NCI-H2107 (cell line): ENCODE results near the gene ZBED1.
"Not testable (repeated sequence)": the region's sequence is repeated elsewhere in the genome, so short reads cannot be mapped to it uniquely, and the experiment has no call there.

Experiments used
- DNase-seq: peaks from one replicate; lab custom pipeline; 2025; lab: John Stamatoyannopoulos, UW

ZBED1 gene

DNA sequence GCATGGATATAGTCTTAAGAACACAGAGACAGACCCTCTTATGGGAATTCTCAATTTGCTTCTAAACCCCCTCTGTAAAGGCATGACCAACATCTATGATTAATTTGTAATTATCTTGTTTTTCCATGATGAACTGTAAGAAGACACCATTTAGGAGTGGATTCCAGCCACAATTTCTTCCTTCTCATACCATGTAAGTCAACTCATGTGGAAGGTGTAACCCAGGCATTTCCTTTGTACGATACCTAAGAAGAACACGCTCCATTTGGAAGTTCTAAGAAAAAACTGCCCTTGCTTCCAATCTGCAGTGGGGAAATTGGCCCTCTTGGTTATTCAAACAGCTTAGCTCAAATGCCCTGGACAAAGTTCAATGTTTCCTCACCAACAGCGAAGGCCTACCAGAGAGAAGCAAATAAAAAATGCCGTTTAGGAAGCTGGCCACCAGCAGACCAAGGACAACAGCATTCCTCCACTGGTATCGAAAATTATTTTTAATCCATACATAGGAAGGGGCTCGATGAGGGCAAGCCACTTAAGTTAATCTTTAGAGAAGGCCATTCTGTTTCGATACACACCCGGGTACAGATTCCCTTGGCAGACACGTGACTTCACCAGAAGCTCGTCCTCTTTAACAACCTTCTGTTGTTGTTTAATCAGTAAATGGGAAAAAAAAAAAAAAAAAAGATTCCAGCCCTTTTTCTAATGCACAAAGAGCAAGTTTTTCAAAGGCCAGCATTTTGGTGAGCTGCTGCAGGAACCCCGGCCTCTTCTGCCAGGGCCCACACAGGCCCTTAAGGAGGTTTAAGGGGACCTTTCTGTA is 2.6 kb downstream of the ZBED1 start:
- DNase-seq, result no peak

DNA sequence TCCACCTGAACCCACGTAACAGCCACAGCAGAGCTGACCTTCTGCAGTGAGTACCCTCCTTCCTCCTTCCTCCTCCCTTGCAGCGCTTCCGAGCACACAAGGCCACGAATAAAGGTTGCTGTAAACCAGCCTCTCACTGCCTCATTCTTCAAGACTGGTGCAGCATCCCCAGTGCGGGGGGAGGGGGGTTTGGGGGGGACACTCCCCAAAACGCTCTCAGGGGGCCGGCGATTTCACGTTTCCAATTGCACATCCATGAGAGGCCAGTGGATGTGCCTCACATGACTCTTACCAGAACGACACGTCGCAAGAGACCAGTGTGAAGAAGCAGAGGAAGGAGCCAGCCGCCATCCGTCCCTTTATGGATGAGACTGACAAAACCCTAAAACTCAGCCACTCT is 5.2 kb downstream of the ZBED1 start:
- DNase-seq, result no peak

DNA sequence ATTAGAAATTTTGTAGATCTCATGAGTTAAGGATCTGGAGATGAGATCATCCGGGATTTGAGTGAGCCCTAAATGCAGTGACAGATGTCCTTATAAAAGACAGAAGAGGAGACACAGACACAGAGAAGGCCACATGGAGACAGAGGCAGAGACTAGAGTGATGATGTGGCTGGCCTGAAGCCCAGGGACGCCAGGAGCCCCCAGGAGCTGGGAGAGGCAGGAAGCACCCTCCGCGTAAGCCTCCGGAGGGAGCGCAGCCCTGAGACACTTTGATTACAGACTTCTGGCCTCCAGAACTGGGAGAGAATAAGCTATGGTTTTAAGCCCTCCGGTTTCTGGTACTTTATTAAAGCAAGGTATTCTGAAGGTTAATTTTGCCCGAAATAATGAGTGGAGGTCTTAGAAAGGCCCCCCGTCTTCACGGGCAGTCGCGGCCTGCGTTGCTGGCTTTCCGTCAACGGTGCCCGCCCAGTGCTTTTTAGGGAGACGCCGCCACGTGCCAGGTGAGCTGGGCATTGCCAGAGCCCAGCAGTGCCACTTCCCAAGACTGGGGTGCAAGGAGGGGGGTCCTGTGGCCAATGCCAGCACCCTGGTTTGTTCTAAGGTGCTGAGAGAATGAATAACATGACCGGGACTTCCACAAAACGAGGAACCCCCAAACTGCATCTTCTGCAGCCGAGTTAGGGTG is 8.1 kb downstream of the ZBED1 start:
- no peak for DNase-seq

DNA sequence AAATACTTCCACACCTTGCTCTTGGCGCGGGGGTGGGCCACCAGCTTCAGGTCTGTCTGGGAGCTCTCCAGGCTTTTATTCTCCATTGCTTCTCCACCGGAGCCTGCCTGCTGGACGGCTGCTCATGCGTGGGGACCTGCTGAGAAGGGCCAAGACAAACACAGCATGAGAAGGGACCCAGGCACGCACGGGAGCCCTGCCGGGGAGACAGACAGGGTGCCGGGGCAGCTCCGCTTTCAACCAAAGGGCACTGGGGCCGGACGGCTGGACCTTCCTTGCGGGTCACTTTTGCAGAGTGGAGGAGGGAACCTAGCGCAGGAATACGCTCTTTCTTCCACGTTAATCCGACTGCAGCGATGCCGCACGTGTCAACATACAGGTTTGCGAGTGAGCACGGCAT is 10.1 kb downstream of the ZBED1 start:
- no peak for DNase-seq

DNA sequence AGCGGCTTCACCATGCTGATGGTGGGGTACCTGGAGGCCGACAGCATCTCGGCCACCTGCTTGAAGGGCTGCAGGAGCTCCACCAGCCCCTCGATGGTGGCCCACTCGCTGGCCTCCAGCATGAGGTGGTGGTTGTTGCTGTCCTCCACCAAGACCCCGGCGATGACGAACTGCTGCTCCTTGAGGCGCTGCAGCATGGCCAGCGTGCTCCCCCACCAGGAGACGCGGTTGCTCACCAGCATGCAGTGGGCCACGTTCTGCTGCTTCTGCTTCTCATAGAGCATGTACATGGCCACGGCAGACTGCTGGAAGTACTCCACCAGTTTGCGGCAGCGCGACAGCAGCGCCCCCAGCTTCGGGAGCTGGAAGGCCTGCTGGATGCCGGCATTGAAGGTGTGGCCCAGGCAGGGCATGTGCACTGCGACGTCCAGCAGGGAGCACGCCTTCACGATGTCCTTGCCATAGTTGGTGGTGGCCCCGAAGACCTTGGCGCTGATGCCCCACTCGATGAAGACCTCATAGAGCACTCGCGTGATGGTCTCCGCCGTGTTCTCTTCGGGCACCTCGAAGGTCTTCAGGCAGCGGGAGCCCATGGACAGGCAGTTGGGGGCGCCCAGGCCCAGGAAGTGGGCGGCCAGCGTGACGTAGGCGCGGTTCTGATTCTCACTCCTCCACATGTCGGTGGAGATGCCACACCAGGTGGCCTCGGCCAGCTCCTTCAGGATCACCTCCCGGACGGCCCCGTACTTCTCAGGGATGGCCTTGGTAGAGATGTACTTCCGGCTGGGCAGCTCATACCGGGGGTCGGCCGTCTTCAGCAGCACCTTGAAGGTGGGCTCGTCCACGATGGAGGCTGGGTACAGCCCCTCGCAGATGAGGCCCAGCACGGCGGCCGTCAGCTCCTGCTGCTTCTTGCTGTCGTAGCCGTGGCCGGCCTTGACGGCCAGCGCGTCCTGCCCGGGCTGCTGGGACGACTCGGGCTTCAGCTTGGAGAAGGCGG is 11.0 kb downstream of the ZBED1 start:
- DNase-seq, result no peak

DNA sequence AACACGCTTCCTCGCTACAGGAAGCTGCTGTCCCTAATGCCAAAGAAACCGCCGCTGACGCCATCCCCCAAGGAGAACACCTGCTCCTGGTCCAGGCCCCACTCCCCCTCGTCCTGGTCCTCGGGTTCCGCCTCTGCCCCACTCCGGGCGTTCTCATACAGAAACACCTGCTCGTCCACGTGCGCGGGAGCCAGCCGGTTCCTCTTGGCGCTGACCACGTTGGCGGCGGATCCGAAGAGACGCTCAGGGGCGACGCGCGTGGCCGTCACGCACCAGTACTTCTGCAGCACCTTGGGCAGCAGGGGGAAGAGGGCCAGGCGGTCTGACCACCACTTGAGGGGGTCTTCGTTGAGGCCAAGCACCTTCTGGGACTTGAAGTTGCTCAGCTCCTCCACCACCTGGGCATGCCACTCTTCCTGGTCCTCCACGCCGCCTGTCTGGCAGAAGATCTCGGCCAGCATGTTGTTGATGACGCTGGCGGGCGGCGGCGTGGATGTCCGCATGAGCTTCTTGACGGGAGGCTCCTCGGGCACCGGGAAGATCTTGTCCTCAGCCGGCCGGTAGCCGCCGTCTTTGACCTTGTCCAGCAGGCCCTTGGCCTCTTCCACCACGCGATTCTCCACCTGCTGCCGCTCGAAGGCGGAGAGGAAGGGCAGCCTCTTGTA is 12.0 kb downstream of the ZBED1 start:
- DNase-seq, result no peak

DNA sequence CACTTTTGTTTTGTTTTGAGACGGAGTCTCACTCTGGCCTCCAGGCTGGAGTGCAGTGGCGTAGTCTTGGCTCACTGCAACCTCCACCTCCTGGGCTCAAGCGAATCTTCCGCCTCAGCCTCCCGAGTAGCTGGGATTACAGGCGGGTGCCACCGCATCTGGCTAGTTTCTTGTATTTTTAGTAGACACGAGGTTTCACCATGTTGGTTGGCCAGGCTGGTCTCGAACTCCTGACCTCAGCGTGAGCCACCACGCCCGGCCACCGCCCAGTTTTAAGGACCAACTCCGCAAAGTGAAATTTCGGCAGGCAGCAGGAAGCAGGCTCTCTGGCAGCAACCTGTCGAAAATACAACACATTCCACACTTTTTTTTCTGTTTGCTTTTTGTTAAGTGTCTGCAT is 13.4 kb downstream of the ZBED1 start:
- DNase-seq, result no peak

DNA sequence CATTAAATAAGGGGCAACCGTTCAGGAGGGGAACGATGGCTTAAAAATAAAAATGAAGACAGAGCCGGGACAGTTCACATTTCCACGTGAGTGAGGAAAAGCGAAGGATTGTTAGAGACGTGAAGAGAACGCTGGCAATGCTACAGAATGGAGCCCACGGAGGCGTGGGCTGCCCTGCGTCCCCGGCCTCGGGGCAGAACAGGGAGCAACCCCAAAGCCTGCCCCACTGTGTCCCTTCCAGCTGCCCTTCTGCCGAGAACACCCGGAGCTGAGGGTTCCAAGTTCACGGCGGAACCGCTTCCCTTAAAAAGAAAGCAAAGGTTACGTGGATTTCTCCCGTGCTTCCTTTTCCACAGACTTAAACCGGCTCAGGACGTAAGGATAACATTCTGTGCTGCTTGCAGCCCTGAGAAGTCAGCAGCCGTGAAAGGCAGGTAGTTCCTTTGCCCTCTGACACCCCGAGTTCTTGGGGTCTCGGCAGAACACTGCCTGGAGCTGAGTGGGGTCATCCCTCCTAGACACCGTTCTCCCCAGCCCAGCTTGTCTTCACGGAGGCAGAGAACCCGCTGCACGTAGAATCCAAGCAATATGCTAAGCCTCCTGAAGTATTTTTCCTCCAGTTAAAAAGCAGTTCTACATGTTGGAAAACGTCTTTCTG is 14.2 kb downstream of the ZBED1 start:
- no peak for DNase-seq

DNA sequence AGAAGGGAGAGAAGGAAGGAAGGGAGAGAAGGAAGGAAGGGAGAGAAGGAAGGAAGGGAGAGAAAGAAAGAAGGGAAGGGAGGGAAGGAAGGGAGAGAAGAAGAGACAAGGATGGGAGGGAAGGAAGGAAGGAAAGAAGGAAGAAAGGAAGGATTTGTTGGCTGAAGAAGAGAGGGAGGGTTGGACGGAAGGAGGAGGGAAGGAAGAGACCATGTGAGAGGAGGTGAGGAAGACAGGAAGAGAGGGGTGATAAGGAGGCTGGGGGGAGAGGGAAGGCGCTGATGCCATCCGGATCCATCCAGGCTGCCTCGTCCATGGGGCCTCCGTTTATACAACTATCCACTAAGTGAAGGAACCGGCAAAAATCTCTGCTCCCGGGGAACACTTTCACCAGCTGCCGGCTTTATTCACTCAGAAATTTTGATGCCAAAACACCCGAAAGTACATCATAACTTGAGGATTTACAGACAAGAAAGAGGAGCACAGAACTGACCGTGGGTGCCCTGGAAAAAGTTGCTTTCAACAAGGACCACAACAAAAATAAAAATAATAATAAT is 14.9 kb downstream of the ZBED1 start:
- DNase-seq, result no peak

DNA sequence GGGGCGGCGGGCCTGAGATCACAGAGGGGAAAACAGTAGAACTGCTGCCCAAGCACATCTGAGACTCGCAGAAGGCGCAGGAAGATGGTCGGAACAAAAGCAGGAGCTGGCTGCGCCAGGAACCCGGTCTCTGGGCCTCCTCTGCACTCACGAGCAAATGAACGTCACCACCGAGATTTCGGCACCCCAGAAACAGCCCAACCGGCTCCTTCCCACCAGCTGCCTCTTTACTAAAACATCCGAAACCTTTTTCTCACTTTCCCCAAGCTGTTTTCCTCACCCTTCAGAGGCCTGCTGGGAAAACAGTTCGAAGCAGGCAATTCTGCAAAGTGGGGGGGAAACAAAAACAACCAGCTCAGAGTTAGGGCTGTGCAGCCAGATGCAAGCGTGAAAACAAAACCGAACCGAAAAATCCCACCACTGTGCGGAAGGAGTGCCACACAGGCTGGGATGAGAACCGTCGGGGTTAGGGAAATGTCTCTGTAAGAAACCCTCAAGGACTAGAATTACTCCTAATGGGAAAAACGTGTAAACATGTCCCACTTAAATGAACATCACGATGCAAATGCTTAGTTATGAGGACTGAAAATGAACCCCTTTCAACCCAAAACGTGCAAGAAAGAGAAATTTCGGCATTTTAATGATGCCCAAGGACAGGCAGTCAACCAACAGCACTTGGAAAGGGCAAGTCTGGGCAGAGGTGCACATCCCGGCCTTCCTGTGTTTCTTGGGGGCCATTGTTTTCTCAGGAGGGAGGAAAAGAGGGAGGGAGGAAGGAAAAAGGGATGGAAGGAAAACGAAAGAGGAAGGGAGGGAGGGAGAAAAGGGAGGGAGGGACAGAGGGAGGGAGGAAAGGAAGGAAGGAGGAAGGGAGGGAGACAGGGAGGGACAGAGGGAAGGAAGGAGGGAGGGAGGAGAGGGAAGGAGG is 15.8 kb downstream of the ZBED1 start:
- DNase-seq, result no peak

DNA sequence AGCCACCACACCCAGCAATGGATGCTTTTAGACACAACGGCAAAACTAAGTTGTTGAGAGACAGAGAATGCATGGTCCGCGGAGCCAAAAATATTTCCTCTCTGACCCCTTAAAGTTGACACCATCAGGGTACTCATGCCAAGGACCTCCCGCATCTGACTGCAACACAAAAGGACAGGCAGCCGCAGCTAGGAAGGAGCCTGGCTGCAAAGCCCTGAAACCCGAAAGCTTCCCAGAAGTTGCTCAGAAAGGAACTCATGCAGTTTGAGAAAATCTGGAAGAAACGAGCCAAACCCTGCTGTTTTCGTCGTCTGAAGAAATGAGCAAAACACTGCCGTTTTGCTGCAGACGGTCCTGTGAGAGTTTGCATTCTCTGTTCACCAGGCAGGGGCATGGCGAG is 16.5 kb downstream of the ZBED1 start:
- no peak for DNase-seq

DNA sequence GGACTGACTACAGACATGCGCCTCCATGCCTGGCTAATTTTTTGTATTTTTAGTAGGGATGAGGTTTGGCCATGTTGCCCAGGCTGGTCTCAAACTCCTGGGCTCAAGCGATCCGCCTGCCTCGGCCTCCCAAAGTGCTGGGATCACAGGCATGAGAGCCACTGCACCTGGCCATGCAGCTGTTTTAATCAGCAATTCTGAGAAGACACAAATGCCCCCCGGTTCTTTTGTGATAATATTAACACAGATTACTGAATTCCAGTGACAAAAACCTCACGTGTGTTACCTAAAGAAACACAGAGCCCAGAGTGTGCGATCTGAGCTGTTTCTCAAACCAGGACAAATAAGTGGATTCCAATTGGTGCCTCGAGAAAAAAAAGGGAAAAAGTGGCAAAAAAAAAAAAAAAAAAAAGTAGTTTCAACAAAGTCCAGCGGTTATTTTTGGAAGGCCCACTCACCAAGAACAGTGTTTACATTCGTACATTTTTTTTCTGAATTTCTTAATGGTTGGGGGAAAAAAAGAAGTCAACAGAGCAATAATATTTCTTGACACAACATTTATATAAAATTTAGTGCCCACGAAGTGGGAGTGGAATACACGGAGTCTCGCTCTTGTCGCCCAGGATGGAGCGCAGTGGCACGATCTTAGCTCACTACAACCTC is 17.2 kb downstream of the ZBED1 start:
- no peak for DNase-seq

DNA sequence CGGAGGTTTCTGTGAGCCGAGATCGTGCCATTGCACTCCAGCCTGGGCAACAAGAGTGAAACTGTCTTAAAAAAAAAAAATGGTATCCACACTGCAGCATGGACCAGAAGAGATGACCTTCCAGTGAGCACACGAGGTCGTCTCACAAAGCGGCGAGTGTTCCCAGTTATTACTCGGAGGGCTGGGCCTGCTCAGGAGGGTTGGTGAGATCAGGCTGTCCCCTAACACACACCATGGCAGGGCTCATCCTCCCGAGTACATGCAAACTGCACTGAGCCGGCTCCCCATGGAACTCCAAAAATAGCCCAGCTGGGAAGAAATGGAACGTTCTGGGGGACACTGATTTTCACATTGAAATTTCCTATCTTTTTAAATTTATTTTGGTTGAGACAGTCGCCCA is 19.2 kb downstream of the ZBED1 start:
- DNase-seq, result not testable (repeated sequence)

DNA sequence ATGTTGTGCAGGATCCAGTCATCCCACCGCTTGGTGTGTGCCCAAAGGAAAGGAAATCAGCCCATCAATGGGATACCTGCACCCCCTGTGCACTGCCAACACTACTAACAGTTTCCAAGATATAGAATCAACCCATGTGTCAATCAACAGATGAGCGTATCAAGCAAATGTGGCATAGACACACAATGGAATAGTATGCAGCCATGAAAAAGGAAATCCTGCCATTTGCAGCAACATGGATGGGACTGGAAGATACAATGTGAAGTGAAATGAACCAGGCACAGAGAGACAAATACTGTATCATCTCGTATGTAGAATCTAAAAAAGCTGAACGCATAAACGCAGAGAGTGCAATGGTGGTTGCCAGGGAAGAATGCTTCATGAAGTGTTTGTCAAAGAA is 20.8 kb downstream of the ZBED1 start:
- not testable (repeated sequence) for DNase-seq

DNA sequence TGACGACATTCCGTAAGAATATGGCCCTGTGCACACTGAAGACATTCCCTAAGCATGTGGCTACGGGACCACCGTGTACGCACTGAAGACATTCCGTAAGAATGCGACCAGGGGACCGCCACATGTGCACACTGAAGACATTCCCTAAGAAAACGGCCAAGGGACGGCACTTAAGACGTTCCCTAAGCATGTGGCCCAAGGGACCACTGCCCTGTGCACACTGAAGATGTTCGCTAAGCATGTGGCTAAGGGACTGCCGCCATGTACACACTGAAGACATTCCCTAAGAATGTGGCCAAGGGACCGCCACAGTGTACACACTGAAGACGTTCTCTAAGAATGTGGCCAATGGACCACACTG is 21.4 kb downstream of the ZBED1 start:
- DNase-seq, result no peak

DNA sequence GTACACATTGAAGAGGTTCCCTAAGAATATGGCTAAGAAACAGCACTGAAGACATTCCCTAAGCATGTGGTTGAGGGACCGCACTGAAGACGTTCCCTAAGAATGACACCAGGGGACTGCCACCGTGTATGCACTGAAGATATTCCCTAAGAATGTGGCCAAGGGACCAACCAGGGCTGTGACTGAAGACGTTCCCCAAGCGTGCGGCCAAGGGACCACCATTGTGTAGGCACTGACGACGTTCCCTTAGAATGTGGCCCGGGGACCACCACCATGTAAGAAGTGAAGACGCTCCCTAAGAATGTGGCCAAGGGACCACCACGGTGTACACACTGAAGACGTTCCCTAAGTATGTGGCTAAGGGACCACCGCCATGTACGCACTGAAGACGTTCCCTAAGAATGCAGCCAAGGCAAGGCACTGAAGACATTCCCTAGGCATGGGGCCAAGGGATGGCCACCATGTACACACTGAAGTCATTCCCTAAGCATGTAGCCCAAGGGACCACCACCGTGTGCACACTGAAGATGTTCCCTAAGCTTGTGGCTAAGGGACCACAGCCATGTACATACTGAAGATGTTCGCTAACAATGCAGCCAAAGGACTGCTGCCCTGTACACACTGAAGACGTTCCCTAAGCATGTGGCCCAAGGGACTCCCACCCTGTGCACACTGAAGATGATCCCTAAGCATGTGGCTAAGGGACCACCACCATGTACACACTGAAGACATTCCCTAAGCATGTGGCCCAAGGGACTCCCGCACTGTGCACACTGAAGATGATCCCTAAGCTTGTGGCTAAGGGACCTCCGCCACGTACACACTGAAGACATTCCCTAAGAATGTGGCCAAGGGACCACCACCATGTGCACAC is 22.0 kb downstream of the ZBED1 start:
- no peak for DNase-seq

DNA sequence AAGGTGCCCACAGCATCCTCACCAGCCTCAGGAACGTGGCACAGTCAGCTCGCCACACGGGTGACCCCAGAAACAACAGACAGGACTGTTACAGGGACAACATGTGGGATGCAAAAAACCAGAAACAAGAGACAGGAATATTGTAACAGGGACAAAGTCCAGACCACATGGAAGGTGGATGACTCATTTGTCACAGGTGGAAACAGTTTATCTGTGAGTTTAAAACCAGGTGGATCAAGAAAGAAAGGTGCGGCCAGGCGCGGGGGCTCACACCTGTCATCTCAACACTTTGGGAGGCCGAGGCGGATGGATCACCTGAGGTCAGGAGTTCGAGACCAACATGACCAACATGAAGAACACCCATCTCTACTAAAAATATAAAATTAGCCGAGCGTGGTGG is 23.5 kb downstream of the ZBED1 start:
- DNase-seq, result not testable (repeated sequence)

DNA sequence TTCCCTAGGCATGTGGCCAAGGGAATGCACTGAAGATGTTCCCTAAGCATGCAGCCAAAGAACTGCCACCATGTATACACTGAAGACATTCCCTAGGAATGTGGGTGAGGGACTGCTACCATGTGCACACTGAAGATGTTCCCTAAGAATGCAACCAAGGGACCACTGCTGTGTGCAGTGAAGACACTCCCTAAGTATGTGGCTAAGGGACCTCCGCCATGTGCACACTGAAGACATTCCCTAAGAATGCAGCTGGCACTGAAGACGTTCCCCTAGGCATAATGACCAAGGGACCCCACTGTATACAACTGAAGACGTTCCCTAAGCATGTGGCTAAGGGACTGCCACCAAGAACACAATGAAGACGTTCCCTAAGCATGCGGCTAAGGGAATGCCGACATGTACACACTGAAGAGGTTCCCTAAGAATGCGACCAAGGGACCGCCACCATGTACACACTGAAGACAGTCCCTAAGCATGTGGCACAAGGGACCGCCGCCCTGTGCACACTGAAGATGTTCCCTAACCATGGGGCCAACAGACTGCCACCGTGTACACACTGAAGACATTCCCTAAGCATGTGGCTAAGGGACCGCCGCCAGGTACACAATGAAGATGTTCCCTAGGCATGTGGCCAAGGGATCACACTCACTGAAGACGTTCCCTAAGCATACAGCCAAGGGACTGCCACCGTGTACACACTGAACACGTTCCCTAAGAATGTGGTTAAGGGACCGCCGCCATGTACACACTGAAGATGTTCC is 25.6 kb downstream of the ZBED1 start:
- DNase-seq, result no peak
